ENCODE measurements around the gene FNDC8.
"Not testable (repeated sequence)": the region's sequence is repeated elsewhere in the genome, so short reads cannot be mapped to it uniquely, and the experiment has no call there.

FNDC8 gene

DNA sequence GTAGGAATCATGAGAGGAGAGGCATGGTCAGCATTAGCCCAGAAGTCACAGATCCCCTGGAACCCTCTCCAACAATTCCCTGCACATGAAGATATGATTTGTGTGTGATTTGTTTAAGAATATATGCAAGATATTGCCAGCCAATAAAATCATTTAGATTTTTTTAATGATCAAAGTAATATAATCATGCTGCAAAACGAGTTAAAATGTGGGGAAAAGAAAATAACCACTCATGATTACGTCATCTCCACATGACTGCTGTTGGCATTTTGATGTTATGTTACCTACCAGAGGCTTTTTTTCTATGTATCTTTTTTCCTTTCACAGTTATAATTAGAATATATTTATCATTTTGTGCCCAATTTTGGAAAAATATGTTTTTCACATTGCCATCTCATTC, 50.4 kb downstream of the FNDC8 start:
- DNase-seq (ENCODE audit: low read depth) = no peak

- not testable (repeated sequence) for DNase-seq (ENCODE audit: low read depth)
Measured at GRCh38 chr17:35172321-35172720, 50.9 kb downstream of the FNDC8 start.

GRCh38 chr17:35174835-35175334, 53.5 kb downstream of the FNDC8 start:
- DNase-seq (ENCODE audit: low read depth) = no peak

GRCh38 chr17:35175638-35176415, 54.4 kb downstream of the FNDC8 start:
- DNase-seq (ENCODE audit: low read depth) = no peak

DNA sequence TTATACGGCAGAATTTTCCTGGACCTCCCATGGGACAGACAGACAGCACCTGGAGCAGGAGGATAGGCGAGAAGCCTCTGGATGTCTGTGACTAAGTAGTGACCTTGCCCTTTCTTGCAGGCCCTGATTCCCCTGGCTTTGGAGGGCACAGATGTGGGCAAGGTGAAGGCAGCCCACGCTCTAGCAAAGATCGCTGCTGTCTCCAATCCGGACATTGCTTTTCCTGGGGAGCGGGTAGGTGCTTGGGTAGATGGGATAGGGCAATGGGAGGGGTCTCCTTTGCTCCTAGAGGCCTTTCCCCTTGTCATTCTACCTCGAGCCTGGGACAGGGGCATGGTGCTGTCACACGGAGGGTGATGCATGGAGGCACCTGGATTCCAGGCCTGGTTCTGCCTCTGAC, 55.5 kb downstream of the FNDC8 start:
- DNase-seq (ENCODE audit: low read depth) = no peak

DNA sequence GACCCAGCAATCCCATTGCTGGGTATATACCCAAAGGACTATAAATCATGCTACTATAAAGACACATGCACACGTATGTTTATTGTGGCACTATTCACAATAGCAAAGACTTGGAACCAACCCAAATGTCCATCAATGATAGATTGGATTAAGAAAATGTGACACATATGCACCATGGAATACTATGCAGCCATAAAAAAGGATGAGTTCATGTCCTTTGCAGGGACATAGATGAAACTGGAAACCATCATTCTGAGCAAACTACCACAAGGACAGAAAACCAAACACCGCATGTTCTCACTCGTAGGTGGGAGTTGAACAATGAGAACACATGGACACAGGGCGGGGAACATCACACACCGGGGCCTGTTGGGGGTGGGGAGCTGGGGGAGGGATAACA, 58.0 kb downstream of the FNDC8 start:
- DNase-seq (ENCODE audit: low read depth) = not testable (repeated sequence)

Measured in stimulated activated CD4-positive, alpha-beta T cell treated with anti-CD3 and anti-CD28 coated beads, Interleukin-2, amount 100 ng/mL, for 4 hours (primary cell).